Fibroblast of skin of right biceps (primary cell): Measurements from ENCODE around the gene RPTOR.
"Not testable (repeated sequence)": the region's sequence is repeated elsewhere in the genome, so short reads cannot be mapped to it uniquely, and the experiment has no call there.

Experiments used
- DNase-seq: peaks from one replicate; pipeline ENCODE4 v3.0.0-alpha.2; 2013

Gene RPTOR

DNA sequence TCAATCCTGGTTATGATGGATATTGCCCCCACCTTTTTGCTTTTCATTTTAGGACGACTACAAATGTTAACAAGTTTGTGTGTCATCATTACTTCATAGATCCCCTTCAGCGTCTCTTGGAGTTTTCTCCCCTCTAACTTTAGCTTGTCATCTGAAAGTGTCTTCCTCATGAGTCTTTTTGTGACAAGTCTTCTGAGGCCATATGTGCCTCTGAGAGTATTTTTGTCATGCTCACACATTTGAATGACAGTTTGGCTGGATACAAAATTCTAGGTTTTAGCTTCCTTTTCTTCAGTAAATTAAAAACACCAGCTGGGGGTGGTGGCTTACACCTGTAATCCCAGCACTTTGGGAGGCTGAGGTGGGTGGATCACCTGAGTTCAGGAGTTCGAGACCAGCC lies 243.2 kb downstream of the RPTOR start:
- no peak for DNase-seq

DNA sequence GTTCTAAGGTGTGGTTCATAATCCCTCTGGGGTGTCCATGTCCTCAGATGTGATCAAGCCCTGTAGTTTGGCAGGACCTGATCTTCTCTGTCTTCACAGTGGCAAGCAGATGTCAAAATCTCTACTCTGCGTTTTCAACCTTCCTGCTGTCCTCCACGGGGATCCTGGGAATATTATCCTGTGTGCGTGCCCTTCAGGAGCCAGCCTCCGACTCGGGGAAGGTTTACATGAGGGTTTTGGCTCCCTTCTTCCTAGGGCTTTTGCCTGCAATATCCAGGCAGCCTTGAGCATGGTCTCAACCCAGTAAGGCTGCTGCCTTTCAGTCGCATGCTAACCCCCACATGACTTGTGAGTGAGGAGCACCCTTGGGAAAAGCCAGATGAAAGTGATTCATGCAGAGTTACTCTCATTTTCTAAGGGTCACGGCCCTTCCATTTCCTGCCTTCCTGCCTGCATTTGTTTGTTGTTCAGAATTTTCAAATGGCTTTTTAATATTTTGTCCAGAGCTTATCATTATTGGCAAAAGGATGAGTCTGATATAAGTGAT lies 244.8 kb downstream of the RPTOR start:
- DNase-seq: peak; percentile 94

DNA sequence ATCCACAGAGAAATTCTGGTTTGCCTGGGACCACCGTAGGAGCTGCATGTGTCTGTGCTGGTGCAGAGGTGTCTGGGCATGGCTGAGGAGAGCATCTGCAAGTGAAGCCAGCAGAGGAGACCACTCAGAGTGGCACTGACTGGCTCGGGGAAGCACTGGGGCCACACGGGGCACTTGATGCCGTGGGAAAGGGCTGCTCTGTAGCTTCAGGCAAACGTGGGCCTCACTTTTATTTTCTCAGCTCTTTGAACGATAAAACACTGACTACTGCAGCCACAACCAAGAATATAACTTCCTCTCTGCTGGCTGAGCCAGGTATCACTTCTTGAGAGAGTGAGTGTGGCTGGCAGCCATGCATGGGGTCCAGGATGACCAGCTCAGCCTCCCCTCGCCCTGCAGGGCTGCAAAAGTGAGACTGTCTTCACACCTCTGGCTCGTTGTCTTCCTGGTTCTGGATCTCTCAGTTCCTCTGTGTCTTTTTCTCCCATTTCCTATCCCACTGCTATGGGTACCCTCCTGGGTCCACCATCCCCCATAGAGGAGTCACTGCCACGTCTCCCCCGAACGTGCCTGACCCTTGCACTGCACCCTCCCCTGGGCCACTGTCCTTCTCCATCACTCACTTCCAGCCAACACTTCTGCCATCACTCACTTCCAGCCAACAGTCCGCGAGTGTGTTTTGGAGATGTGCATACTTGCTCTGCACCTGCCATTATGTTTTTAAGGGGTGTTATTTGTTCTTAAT lies 245.6 kb downstream of the RPTOR start:
- DNase-seq: no peak

DNA sequence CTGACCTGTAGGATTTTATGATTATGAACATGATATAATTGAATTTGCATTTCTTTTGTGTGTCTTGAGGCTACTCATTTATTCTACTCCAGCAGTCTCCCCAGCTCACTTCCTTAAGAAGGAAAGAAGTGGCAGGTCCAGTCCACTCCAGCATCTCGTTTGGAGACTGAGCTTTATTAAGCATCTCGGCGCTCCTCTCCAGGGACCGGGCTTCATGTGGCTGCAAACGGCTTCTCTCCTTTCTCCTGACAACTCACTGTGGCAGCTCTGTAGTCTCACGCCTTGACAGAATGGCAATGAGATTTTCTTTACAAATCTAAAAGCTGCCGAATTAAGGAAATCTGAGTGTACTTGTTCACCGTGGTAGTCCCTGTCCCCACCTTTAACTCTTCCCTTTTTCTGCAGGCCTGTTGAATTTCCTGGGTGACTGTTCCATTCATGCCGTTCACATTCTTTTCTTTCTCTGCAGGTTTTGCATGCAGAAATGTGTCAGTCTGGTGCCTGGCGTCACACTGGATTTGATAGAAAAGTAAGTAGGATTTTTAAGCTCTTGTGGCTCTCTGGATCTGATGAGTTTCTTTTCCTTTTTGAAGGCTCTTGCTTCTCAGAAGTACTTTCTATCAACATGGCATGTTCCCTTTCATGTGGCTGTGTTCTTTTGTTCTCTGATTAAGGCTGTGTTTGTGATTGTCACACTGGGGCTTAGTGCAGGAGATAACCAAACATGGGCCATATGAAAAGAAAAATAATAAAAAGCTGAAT lies 246.5 kb downstream of the RPTOR start:
- DNase-seq: no peak

DNA sequence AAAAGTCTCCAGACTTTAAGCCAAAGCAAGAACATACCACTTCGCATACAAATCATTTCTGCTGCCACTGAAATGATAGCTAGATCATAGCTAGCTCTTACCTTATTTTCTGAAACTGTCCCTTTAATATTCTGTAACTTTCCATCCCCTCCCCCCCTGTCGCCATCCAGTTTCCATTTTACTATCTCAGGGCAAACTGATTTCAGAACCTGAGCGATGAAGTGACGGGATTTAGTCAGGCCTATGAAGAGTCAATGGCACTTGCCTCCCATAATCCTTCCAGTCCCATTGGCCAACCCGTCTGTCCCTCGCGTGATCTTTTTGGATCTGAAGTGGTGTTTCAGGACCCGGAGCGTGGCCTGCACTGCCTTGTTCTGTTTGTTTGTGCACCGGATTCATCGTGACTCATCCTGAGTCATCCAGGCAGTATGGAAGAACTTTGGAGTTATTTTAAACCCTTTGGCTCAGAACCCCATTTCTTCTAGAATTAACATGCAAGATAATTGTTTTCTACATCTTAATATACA lies 247.2 kb downstream of the RPTOR start:
- DNase-seq: peak; percentile 95

DNA sequence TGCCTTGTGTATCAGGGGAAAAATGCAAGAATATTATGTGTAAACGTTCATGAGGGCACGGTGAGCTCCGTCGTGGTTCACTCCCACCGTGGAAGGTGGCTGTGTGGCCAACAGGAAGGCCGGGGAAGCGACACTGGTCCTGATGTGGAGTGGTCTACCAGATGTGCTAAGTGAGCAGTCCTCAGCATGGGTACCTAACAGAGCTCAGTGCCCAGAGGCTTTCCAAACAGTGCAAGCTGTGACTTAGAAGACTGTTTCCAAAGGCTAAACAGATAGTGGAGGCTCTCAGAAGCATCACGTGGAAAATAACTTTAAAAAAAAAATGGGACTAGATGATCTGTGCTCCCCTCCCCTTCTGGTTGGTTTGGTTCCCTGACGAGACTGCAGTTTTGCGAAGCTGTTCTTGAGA lies 247.7 kb downstream of the RPTOR start:
- DNase-seq: no peak

DNA sequence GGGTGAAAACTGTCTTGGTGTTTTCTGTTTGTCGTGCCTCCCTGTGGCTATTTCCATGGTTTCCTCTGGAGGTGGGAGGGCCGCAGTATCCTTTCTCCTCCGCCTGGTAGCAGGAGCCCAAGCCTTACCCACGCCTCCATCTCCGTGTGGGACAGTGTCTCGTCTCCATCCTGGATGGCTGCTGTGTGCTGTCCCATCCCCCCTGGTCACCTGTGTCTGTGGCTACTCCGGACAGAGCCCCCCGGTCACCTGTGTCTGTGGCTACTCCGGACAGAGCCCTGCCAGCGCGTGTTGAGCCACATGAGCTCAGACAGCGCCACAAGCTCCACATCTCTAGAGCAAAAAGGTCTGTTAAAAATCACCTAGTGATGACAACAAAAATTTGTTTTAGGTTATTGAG lies 248.8 kb downstream of the RPTOR start:
- no peak for DNase-seq

DNA sequence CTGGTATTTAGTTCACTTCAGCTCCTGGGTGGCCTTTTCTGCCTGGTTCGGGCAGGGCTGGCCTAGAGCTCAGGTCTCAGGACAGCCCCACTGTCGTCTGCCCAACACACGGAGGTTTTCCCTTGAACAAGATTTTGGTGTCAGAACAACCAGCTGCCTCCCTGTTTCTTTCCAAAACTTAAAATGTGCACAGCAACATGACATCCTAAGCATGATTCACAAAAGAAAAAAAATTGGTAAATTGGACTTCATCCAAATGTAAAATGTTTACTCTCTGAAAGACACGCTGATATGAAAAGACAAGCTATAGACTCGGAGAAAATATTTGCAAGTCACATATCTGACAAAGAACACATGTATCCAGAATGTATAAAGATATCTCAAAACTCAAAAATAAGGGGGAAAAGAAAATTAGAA lies 249.2 kb downstream of the RPTOR start:
- peak; percentile 64 for DNase-seq

DNA sequence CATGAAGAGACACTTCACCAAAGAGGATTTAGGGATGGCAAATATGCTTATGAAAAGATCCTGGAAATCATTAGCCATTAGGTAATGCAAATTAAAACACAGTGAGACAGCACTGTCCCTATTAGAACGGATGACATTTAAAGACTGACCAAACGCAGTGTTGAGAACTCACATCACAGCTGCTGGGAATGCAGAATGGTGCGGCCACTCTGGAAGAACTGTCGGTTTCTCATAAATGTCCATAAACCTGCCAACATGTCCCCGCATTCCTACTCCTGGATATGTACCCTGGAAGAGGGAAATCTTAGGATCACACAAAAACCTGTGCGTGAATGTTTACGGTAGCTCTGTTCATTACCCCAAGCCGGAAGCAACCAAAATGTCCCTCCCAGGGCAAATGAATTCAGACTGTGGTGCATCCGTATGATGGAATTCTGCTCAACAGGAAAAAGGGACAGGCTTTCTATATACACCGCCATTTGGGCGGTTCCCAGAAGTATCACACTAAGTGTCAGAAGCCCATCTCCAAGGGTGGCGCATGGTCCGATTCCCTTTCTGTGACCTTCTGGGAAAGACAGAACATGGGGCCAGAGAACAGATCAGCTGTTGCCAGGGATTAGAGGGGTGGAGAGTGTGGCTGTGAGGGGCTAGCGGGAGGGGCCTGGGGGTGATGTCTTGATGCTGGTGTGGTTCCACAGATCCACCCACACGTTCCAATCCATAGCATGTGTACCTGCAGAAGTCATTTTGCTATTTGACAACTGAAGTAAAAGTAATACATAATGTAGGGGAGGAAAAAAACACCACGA lies 249.8 kb downstream of the RPTOR start:
- no peak for DNase-seq

DNA sequence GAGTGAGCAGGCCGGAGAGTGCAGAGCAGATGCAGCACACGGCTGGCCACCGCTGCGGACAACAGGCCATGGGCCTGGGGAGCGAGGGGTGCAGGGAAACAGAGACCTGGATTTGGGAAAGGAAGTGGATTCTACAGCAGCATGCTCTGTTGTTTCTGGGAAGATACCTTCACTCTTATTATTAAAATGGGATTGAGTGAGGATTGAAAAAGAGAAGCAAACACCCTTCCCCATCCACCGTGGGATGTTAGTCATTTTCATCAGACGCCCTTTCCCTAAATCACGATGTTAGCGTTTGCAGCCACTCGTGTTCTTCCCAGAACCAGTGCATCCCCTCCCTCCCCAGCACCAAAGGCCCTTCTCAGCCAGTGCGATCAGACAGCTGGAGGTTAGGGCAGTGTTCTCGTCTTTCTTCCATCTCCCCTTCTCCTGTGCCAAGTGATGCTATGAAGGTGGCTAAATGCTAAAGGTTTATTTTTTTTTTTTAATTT lies 250.5 kb downstream of the RPTOR start:
- no peak for DNase-seq

DNA sequence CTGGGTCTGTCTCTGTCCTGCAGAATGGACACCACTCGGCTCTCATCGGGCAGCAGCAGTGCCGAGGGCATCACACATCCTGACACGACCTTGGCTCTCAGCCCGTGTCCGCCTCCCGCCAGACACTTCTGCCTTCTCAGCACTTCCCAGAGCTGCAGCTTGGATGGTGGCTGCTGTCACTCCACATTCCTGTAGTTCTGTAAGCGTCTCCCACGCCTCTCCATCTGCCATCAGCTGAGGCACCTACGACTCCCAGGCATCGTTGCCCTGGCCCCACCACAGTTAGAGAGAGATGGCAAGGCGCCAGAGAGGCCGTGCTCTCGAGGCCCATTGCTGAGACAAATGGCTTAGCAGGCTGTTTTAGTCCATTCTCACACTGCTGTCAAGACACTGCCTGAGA lies 251.1 kb downstream of the RPTOR start:
- DNase-seq: no peak

DNA sequence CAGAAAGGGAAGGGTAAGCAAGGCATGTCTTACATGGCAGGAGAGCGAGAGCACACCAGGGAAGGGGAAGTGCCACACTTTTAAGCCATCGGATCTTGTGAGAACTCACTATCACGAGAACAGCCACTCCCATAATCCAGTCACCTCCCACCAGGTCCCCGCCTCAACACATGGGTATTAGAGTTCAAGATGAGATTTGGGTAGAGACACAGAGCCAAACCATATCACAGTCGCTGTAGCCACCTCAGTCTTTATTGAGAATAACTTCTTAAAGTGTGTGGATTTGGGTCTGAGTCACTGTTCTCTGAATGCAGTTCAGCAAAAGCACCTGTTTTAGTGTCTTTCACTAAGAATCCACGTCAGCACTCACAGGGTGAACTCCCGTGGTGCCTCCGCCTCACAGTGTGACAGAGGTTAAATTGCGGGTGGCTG lies 251.8 kb downstream of the RPTOR start:
- no peak for DNase-seq

DNA sequence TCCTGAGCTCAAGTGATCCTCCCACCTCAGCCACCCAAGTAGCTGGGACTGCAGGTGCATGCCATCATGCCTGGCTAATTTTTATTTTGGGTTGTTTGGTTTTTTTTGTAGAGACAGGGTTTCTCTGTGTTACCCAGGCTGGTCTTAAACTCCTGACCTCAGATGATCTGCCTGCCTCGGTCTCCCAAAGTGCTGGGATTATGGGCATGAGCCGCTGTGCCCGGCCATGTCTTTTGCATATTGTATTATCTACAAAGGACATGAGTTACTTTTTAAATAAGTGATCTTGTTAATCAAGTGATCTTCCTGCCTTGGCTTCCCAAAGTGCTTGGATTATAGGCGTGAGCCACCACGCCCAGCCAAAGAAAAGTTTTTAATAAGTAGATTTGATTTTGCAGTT lies 252.6 kb downstream of the RPTOR start:
- DNase-seq: not testable (repeated sequence)

DNA sequence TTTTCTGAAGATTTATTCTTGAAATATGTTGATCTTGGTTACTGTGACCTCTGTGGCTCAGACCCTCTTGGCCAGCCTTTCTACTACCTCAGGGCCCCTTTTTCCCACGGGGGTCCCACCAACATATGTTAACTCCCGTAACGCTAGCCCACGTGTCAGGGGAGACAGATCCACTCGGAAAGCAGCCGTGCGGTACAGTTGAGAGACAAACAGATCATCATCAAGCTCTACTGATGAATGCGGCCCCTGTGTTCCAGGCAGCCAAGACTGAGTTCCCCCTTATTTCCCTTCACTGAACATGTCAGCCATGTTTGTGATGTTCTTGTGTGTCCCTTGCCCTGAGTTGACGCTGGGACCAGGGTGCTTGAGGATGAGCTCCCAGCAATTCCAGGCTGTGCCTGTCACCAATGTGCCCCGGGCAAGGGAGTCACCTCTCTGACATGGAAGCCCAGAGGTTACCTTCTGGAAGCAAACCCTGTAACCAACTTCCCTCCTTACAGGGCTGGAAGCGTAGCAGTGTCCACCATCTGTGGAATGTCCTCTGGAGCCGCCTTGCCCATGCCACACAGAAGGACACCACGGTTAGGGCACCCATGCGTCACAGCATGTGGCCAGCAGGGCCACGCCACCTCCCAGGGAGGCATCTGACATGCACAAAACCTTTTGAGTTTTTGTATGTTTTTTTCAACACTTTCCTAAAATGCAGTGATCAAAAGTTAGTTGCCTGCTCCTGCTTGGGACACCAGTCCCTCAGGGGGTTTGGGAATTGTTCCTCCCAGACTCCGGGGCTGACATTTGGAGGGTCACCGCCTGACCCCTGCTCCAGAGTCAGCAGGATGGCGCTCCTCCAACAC lies 253.3 kb downstream of the RPTOR start:
- no peak for DNase-seq

DNA sequence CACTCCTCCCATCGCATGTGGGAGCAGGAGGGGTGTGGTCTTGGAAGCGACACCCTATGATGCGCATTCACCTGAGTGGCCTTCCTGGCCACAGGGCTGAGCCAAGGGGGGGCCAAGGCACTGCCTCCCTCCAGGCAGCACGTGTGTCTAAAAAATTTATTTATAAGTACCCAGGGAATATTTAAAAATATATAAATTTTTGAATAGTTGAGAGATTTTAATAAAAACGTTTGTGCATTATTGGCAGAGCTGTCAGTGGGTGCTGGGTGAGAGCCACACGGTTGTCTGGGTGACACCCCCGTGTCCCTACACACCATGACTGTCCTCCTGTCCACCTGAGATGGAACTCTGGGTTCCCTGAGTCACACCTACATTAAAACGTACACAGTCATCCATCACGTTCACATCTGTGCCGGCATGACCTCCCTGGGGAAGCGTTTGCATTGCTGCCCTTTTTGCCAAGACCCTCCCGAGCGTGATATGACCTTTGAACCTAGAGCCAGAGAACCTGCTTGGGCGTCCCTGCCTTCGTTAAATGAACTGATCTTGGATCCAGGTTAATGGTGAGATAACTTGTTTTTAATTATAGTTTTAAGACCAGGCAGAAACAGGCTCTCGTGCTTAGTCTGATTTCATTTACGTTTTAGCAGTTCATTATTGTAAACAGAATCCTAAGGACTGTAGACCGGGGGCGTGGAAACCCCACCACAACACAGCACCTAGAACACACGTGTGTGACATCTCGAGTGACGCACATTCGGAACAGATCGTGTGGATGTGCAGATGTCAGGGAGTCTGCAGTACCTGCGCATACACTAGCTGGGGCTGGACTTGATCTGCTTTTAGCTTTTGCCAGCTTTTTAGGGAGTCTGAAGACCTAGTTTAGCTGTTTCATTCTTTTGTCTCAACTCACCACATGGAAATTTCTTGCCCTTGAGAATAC lies 254.2 kb downstream of the RPTOR start:
- DNase-seq: no peak

DNA sequence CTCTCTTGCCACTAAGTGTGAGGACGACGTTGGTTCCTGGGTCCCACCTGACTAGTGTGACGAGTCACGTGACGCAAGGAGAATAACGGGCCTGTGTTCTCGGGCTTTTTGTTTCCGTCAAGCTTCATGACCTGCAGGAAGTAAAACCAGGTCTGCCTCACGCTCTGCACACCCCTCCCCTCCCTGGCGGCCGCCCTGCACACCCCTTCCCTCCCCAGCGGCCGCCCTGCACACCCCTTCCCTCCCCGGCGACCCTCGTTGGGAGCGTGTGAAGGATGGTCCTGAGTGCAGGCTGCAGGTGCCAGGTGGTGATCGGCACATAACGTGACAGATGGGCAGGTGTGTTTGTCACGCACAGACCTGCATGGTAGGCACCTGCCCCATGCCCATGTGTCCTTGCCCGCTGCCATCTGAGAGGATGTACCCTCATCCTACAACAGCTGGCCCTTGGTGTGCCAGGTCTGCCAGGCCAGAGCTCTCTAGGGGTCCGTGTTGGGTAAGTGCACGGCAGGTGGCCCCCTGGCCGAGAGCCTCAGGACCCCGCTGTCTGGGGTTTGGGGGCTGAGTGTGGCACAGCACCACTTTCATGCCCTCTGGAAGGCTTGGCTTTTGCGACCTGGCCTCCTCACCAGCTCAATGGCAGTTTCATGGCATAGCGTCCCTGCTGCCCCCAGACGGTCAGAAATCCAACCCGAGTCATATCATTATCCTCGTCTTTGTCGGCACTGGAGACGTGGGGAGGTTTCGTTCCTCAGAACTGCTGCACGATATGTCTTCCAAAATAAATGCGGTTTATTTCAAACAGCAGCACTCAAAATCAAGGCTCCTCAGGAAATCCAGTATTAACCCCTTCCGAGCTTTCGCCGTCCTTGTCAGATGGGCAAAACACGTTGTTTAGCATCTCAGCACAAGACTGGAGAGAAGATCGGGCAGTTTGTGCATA lies 255.2 kb downstream of the RPTOR start:
- no peak for DNase-seq

DNA sequence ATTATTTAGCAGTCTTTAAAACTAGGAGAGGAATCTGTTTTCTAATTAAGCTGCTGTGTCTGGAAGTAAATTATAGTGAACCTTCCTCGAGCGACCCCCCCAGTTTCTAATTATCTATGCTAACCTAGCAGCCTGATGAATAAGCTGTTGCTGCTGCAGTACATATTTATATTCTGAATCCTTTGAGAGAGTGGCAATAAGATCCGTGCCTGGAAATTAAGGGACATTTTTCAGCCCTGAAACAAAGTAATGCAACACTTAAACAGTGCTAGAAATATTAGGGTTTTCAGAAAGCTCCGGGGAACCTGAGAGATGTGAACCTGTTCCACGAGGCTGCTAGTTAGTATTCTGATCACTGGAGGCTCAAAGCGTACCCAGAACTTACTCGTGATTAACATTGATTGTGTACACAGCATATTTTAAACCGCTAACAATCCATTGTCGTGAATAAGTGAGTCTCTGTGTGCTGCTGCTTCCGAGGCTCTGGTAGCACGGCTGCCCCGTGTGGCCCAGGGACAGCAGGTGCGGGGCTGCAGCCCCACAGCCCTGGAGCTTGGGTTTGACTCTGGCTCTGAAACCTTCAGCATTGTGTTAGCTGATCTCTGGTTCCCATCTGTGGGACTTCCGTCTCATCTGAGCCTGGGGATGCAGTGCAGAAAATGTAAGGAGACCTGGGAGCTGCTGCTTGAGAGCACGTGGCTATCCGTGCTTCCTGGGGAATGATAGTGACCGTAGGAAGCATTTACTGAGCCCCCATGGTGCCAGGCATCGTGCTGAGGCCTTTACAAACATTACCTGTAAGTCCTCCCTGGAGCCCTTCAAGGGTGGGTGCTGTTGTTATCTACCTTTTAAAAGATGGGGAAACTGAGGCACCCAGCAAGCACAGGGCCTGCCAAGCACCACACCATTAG lies 256.1 kb downstream of the RPTOR start:
- DNase-seq: peak; percentile 10
